ENCODE results near the gene POU2F3. TPM values are rescaled to one million over a fixed set of nuclear protein-coding genes. Genes with fewer than 3 reads are reported as not detected.
"Not testable (repeated sequence)": the region's sequence is repeated elsewhere in the genome, so short reads cannot be mapped to it uniquely, and the experiment has no call there.

Gene POU2F3
- total and polyA plus RNA-seq, 2 experiments from 2014 or later, result not detected

- H3K4me2 ChIP-seq, result no peak overlapping the region
- H3K36me3 ChIP-seq (replicated peaks; ENCODE audit: insufficient read depth, low read depth), result no peaks in the 10 kb centered on the region
- TF ChIP-seq EZH2phosphoT487 (IDR thresholded peaks at IDR 0.05; ENCODE audit: low read depth, severe bottlenecking, unreplicated experiment), result no peak
- no peak for TF ChIP-seq CTCF (IDR thresholded peaks at IDR 0.05; ENCODE audit: poor library complexity)
- TF ChIP-seq EZH2 (IDR thresholded peaks at IDR 0.05; ENCODE audit: borderline replicate concordance), result no peak
- DNase-seq (ENCODE audit: low spot score), result no peak
- H3K27ac ChIP-seq, result no peak overlapping the region
- H3K9me3 ChIP-seq (ENCODE audit: low read depth), result no peaks in the 10 kb centered on the region
- no peaks in the 10 kb centered on the region for H3K79me2 ChIP-seq
- no peaks in the 10 kb centered on the region for H3K4me1 ChIP-seq (ENCODE audit: insufficient read depth)
- H3K27me3 ChIP-seq, result peaks cover 92% of the 10 kb centered on the region
- H3K9me2 ChIP-seq (replicated peaks; ENCODE audit: insufficient read depth), result no peaks in the 10 kb centered on the region
- H4K20me1 ChIP-seq (ENCODE audit: insufficient read depth, poor library complexity, severe bottlenecking), result no peaks in the 10 kb centered on the region
- H2AFZ ChIP-seq, result no peak overlapping the region
- WGBS (ENCODE audit: low lambda C conversion rate, missing lambda C conversion rate), result 92% methylated on average over 1 of the region's 1 CpG
- H3K4me3 ChIP-seq, result no peak overlapping the region
Measured at GRCh38 chr11:120245434-120245833, 5.5 kb downstream of the POU2F3 start.

GRCh38 chr11:120248551-120249278 lies 8.8 kb downstream of the POU2F3 start:
- Histone ChIP-seq H3K4me3 (no peak overlapping the region), H3K27me3 (peaks cover 63% of the 10 kb centered on the region), H3K9me3 (ENCODE audit: low read depth) (no peaks in the 10 kb centered on the region), H3K9me2 (replicated peaks; ENCODE audit: insufficient read depth) (no peaks in the 10 kb centered on the region), H3K36me3 (replicated peaks; ENCODE audit: insufficient read depth, low read depth) (no peaks in the 10 kb centered on the region), H2AFZ (no peak overlapping the region), H3K79me2 (no peaks in the 10 kb centered on the region), H4K20me1 (ENCODE audit: insufficient read depth, poor library complexity, severe bottlenecking) (no peaks in the 10 kb centered on the region), H3K27ac (no peak overlapping the region), H3K4me2 (no peak overlapping the region), H3K4me1 (ENCODE audit: insufficient read depth) (no peaks in the 10 kb centered on the region)
- no peak for DNase-seq (ENCODE audit: low spot score)
- no peak for TF ChIP-seq CTCF (IDR thresholded peaks at IDR 0.05; ENCODE audit: poor library complexity)
- TF ChIP-seq EZH2phosphoT487 (IDR thresholded peaks at IDR 0.05; ENCODE audit: low read depth, severe bottlenecking, unreplicated experiment), result no peak
- no peak for TF ChIP-seq EZH2 (IDR thresholded peaks at IDR 0.05; ENCODE audit: borderline replicate concordance)
- WGBS (ENCODE audit: low lambda C conversion rate, missing lambda C conversion rate), result 55% methylated on average over 9 of the region's 9 CpGs

GRCh38 chr11:120249279-120250262 lies 9.6 kb downstream of the POU2F3 start:
- H3K36me3 ChIP-seq (replicated peaks; ENCODE audit: insufficient read depth, low read depth), result no peaks in the 10 kb centered on the region
- no peaks in the 10 kb centered on the region for H3K9me3 ChIP-seq (ENCODE audit: low read depth)
- no peak overlapping the region for H3K27ac ChIP-seq
- WGBS (ENCODE audit: low lambda C conversion rate, missing lambda C conversion rate), result 90% methylated on average over 8 of the region's 8 CpGs
- no peak overlapping the region for H3K4me2 ChIP-seq
- DNase-seq (ENCODE audit: low spot score), result no peak
- TF ChIP-seq EZH2phosphoT487 (IDR thresholded peaks at IDR 0.05; ENCODE audit: low read depth, severe bottlenecking, unreplicated experiment) (no peak), EZH2 (IDR thresholded peaks at IDR 0.05; ENCODE audit: borderline replicate concordance) (no peak), CTCF (IDR thresholded peaks at IDR 0.05; ENCODE audit: poor library complexity) (no peak)
- no peaks in the 10 kb centered on the region for H4K20me1 ChIP-seq (ENCODE audit: insufficient read depth, poor library complexity, severe bottlenecking)
- no peaks in the 10 kb centered on the region for H3K9me2 ChIP-seq (replicated peaks; ENCODE audit: insufficient read depth)
- no peaks in the 10 kb centered on the region for H3K4me1 ChIP-seq (ENCODE audit: insufficient read depth)
- H3K4me3 ChIP-seq, result no peak overlapping the region
- H3K79me2 ChIP-seq, result no peaks in the 10 kb centered on the region
- H3K27me3 ChIP-seq, result peaks cover 63% of the 10 kb centered on the region
- H2AFZ ChIP-seq, result no peak overlapping the region

GRCh38 chr11:120253377-120253776 lies 13.4 kb downstream of the POU2F3 start:
- H3K27ac ChIP-seq; H2AFZ ChIP-seq; H3K4me3 ChIP-seq; H3K79me2 ChIP-seq; H3K4me1 ChIP-seq (ENCODE audit: insufficient read depth); H3K9me2 ChIP-seq (replicated peaks; ENCODE audit: insufficient read depth); H3K9me3 ChIP-seq (ENCODE audit: low read depth); H3K36me3 ChIP-seq (replicated peaks; ENCODE audit: insufficient read depth, low read depth); H3K4me2 ChIP-seq; H4K20me1 ChIP-seq (ENCODE audit: insufficient read depth, poor library complexity, severe bottlenecking); DNase-seq (ENCODE audit: low spot score): not testable (repeated sequence)
- H3K27me3 ChIP-seq, result peaks cover 67% of the 10 kb centered on the region
- 94% methylated on average over 13 of the region's 13 CpGs for WGBS (ENCODE audit: low lambda C conversion rate, missing lambda C conversion rate)
